ENCODE measurements around the gene PNISR.

GRCh38 chr6:99402448-99402847, 22.7 kb downstream of the PNISR start:
- TF ChIP-seq CTCF (IDR thresholded peaks at IDR 0.05; ENCODE audit: low read length) (no peak), EZH2 (optimal IDR thresholded peaks at IDR 0.05; ENCODE audit: low read depth, low read length) (no peak), EZH2phosphoT487 (IDR thresholded peaks at IDR 0.05; ENCODE audit: low read length) (no peak)
